Measurements from ENCODE around the gene MMP24.

MMP24 gene

DNA sequence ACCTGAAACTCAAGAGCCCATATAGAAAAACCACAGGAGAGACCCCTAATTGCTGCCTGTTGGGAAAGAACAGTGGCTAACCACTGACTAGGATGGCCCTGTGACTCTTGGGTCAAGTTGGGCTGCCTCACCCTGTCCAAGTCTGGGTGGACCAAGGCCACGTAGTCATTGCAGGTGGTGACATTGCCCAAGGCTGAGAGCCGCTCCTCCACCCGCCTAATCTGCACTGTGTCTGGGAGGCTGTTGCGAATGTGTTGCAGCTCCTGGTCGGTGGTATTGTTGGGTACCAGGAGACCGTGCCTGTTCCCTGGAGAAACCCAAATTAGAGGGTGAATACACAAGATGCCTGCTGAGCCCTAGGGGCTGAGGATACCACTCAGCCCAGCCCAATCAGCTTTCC lies 54.0 kb downstream of the MMP24 start:
- no peak for DNase-seq

GRCh38 chr20:35281506-35282101 lies 55.1 kb downstream of the MMP24 start:
- DNase-seq: no peak

DNA sequence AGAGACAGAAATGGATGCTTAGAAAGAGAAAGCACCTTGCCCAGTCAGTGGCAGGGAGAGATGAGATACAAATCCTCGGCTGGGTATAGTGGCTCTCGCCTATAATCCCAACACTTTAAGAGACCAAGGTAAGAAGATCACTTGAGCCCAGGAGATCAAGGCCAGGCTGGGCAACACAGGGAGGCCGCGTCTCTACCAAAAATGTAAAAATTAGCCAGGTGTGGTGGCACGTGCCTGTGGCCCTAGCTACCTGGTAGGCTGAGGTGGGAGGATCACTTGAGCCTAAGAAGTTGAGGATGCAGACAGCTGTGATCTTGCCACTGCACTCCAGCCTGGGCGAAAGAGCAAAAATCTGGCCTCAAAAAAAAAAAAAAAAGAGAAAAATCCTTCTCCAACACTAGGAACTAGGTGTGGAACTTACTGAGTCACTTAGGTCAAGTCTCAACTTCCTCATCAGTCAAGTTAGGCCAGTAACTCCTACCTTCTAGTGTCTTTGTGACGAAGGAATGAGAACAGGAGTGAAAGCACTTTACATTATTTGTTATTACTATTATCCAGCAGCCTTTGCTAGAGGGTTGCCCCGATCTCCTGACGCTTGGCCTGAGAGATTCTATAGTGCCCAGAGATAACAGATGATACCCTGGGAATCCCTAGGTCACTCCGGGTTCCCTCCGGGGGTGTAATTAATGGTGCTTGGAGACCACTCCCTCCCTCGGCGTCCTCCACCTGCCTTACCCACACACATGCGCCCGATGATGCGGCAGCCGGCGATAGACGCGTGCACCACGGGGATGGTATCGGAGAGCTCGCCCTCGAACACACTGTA lies 57.2 kb downstream of the MMP24 start:
- no peak for DNase-seq

GRCh38 chr20:35284267-35284991 lies 57.9 kb downstream of the MMP24 start, which contains the start of gene EIF6:
EIF6 (minus strand) TSS chr20:35284772; CDS start chr20:35284487, 285 bp downstream.
- peak; percentile 74 for DNase-seq

DNA sequence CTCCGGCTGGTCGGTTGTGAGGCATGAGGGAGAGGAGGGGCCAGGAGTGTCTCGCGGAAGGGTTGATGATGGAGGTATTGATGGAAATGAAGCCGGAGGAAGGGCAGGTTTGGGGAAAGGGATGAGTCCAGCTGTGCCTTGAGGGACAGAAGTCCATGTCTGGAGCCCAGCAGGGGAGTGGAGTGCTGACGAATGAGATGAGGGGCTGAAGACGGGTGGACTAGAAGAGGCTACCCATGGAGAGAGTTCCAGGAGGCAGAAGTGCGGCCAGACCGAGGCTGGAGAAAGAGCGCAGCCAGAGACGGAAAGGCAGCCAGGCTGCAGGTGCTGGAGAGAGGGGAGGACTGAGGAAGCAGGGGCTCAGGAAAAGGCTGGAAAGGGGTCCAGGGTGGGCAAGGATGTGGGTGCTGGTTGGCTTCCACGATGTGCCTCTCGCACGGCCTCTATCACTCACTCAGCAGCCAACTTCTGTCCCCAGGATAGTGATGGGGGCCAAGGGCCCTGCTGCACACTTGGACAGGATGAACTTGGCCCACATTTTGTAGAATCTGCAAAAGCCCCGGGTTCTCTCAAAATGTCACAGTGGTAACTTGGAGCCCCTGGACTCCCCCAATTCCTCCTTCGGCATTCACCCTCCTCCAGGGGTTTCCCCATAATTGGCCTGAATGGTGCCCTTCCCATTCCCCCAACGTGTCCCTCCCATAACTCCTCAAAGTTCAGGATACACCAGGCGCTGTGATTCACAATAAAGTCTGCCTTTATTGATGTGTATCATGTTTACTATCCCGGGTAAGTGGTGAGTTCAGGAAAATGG lies 58.7 kb downstream of the MMP24 start:
- no peak for DNase-seq

DNA sequence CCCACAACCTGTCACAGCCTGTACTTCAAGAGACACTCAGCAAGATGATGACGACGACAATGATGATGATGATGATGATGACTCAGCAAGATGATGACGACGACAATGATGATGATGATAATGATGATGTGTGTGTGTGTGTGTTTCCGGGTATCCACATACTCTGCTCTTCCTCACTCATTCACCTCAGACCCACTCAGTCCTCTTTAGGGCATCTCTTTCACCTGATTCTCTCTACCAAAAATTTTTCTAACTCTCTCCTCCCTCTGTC lies 59.3 kb downstream of the MMP24 start:
- no peak for DNase-seq

GRCh38 chr20:35286077-35286898 lies 59.8 kb downstream of the MMP24 start:
- no peak for DNase-seq

DNA sequence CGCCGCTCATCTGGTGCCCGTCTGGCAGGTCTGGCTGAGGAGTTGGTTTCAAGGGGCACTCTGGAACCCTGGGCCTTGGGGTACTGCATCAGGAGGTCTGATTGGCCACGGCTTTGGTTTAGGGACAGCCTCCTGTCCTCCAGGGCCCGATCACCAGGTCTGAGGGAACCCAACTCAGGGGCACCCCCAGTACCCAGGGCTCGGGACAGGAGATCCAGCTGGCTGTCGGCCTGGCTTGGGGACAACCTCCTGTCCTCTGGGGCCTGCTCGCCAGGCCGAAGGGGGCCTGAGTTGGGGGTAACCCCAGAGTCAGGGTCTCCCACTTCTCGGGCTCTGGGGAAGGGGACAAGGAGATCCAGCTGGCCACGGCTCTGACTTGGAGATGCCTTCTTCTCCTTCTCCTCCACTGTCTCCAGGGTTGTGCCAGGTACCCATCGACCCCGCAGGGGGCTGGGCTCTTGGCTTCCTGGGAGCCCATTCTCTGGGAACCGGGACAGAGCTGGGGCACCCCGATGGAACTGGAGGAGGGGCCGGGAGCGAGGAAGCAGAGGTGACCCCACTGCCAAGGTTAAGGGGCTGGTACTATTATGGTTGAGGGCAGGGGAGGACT lies 60.5 kb downstream of the MMP24 start:
- DNase-seq: no peak

- no peak for DNase-seq
Observed at GRCh38 chr20:35287509-35288324, 61.2 kb downstream of the MMP24 start.

DNA sequence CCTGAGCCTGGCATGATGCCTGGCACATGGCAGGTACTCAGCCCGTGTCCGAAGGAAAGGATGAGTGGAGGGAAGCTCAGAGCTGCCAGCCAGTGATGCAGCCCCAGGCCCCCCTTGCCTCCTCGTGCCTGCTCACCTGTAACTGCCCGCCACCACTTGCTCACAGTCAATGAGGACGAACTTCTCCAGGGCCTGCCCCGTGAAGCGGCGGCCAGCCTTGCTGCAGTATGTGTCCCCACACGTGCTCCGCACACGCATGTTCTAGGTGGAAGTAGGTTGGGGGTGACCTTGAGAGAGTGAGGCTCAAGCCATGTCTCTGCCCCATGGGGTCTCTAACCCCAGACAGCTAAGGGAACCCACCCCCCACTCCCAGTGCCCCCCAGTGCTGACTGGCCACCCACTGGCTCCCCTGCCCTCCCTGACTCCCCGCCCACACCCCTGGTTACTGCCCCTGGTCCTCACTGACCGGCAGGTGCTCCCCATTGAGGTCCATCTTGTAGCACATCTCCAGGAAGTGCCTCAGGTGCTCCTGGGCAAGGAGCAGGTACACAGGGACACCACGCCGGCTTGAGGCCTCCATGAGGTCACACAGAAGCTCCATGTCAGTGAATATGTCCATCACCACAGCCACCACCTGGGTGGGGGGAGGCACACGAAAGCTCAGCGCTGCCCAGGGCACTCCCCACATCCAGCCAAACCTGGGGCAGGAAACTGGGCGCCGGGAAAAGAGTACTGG lies 62.0 kb downstream of the MMP24 start:
- no peak for DNase-seq

- DNase-seq: no peak
Observed at GRCh38 chr20:35290186-35290886, 63.8 kb downstream of the MMP24 start.

DNA sequence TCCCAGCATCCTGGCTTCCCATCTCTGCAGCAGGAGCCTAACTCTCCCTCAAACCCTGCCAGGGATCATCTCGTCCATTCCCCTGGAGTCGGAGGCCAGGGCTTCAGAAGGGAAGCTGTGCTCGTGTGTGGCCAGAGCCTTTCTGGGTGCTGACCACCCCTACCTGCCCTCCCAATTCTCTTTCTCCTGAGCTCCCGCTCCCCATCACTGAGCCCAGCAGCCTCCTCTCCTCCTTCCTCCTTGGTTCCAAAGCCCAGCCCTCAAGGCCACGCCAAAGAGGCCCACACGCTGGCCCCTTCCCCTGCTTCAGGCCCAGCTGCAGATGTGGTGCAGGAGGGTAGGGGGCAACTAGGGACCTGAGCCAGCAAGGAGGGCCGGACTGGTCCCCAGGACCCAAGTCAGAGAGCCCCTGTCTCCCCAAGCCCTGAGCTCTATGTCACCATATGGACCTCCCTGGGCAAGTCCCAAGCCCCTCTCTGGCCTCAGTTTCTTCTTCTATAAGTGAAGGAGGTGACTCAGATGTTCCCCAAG lies 64.5 kb downstream of the MMP24 start:
- DNase-seq: no peak

GRCh38 chr20:35291654-35292503 lies 65.4 kb downstream of the MMP24 start, which contains the start of gene FAM83C:
FAM83C (minus strand) TSS chr20:35292425; CDS start chr20:35292304, 121 bp downstream.
- DNase-seq: no peak

GRCh38 chr20:35292504-35293285 lies 66.2 kb downstream of the MMP24 start:
- no peak for DNase-seq

- no peak for DNase-seq
Observed at GRCh38 chr20:35293303-35294292, 67.1 kb downstream of the MMP24 start.

GRCh38 chr20:35294293-35294685 lies 67.8 kb downstream of the MMP24 start:
- DNase-seq: no peak
